ENCODE data around the gene CDC14B. TPM values are rescaled to one million over a fixed set of nuclear protein-coding genes. Genes with fewer than 3 reads are reported as not detected.
A peak's percentile ranks its signal among the peaks of the same experiment; 100 is the strongest.
"Not testable (repeated sequence)": the region's sequence is repeated elsewhere in the genome, so short reads cannot be mapped to it uniquely, and the experiment has no call there.

CDC14B gene
- total RNA-seq, 1 donor from 2014 or later = 39.3 TPM

DNA sequence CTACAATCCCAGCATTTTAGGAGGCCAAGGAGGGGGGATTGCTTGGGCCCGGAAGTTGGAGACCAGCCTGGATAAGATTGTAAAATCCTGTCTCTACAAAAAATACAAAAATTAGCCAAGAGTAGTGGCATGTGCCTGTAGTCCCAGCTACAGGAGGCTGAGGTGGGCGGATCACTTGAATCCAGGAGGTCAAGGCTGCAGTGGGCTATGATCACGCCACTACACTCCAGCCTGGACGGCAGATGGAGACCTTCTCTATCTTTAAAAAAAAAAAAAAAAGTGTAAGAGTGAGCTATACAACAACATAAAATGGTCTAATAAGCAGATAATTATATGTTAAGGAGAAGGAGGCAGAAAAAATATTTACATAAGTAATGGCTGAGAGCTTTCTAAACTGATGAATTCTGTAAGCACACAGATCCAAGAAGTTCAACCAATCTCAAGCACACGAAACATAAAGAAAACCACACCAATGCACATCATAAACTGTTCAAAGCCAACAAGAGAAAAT is 23.0 kb downstream of the CDC14B start:
- no peak for DNase-seq (ENCODE audit: low spot score in 2 of 2, unreplicated experiment in 2 of 2)
- Mint-ChIP-seq H3K36me3 (peaks cover 1% of the 10 kb centered on the region), H3K4me3 (no peak overlapping the region), H3K27me3 (ENCODE audit: low read depth) (no peaks in the 10 kb centered on the region), H3K4me1 (peaks cover 5% of the 10 kb centered on the region), H3K9me3 (peaks cover 3% of the 10 kb centered on the region), H3K27ac (peak overlapping the region; percentile 73)
- TF ChIP-seq, protein P1, sequence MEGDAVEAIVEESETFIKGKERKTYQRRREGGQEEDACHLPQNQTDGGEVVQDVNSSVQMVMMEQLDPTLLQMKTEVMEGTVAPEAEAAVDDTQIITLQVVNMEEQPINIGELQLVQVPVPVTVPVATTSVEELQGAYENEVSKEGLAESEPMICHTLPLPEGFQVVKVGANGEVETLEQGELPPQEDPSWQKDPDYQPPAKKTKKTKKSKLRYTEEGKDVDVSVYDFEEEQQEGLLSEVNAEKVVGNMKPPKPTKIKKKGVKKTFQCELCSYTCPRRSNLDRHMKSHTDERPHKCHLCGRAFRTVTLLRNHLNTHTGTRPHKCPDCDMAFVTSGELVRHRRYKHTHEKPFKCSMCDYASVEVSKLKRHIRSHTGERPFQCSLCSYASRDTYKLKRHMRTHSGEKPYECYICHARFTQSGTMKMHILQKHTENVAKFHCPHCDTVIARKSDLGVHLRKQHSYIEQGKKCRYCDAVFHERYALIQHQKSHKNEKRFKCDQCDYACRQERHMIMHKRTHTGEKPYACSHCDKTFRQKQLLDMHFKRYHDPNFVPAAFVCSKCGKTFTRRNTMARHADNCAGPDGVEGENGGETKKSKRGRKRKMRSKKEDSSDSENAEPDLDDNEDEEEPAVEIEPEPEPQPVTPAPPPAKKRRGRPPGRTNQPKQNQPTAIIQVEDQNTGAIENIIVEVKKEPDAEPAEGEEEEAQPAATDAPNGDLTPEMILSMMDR (IDR thresholded peaks at IDR 0.05; ENCODE audit: unreplicated experiment) = no peak

DNA sequence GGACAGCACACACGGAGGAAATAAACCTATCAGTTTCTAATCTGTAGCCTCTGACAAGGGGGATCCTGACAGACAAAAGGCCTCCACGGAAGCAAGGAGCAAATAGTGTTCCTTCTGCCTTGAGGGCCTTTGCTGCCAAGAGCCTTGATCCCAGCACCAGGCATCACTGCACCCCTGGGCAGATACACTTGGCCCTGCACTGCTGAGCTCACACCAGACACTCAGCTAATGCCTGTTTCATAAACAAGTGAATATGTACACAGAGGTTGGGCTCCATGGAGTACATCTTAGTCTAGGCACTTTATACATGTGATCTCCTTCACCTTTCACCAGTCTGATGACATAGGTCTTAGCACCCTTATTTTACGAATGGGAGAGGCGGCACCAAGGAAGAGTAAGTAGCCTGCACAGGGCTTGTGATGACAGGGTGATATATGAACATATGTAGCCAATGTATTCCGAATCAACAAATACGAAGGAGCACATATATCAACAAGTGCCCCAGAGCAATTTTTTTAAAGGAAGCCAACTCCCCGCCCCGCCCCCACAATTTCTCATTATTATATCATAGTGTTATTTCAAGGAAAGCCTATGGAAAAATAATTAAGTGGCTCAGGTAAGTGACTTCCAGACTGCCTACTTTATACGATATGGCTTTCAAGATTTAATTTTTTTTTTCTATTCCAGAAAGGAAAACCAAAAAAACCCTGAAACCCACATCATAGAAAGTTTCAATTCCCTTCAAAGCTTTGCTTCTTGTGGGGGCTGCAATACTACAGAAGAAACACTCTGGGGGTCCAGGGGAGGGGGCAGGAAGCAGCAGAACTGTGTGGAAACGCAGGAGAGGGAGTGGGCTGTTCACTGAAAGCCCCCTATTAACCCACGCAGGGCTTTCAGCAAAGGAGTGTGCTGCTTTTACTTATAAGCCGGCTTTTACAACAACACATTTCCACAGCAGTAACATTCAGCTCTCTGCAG is 32.0 kb downstream of the CDC14B start:
- Mint-ChIP-seq H3K27ac (peak overlapping the region; percentile 88), H3K36me3 (peaks cover 5% of the 10 kb centered on the region), H3K4me1 (peaks cover 29% of the 10 kb centered on the region), H3K9me3 (peaks cover 9% of the 10 kb centered on the region), H3K27me3 (ENCODE audit: low read depth) (no peaks in the 10 kb centered on the region), H3K4me3 (no peak overlapping the region)
- DNase-seq (ENCODE audit: low spot score in 2 of 2, unreplicated experiment in 2 of 2) = no peak
- TF ChIP-seq, protein P1 (IDR thresholded peaks at IDR 0.05; ENCODE audit: unreplicated experiment) = no peak

DNA sequence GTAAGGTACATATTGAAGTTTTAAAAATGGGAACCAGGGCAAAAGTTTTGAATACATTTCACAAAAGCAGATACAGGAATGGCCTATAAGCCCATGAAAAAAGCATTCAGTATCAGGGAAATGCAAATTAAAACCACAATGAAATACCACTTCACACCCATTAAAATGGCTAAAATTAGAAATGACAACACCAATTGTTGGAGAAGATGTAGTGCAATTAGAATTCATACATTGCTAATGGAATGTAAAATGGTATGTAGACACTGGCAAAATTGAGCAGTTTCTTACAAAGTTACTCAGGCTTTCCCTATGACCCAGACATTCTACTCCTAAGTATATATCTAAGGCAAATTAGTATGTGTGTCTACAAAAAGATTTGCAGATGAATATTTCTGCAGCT is 34.2 kb downstream of the CDC14B start:
- Mint-ChIP-seq H3K4me1 (peaks cover 41% of the 10 kb centered on the region), H3K27ac (peak overlapping the region; percentile 45), H3K4me3 (no peak overlapping the region), H3K9me3 (no peaks in the 10 kb centered on the region), H3K36me3 (no peaks in the 10 kb centered on the region), H3K27me3 (ENCODE audit: low read depth) (no peaks in the 10 kb centered on the region)
- DNase-seq (ENCODE audit: low spot score in 2 of 2, unreplicated experiment in 2 of 2) = no peak
- TF ChIP-seq, protein P1 (IDR thresholded peaks at IDR 0.05; ENCODE audit: unreplicated experiment) = no peak

DNA sequence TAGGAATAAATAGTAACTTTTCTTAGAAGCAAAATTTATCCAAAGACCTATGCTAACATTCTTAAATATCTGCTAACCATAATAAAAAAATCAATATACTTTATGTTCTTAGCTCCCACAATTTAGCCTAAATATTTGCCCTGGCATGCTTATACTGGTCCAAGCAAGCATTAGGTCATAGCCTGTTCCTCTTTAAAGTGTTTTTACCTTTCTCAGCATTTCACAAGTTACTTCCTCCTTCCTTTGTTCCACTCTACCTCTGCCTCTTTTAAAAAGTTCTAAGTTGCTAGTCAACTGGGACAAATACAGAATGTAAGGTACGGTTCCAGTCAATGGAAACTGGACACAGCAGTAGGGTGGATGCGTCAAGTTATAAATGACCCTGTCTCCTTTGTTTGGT is 37.4 kb downstream of the CDC14B start:
- peaks cover 38% of the 10 kb centered on the region for H3K4me1 Mint-ChIP-seq
- not testable (repeated sequence) for H3K9me3 Mint-ChIP-seq; H3K4me3 Mint-ChIP-seq; H3K36me3 Mint-ChIP-seq; DNase-seq (ENCODE audit: low spot score in 2 of 2, unreplicated experiment in 2 of 2); H3K27me3 Mint-ChIP-seq (ENCODE audit: low read depth)
- peak overlapping the region; percentile 79 for H3K27ac Mint-ChIP-seq

DNA sequence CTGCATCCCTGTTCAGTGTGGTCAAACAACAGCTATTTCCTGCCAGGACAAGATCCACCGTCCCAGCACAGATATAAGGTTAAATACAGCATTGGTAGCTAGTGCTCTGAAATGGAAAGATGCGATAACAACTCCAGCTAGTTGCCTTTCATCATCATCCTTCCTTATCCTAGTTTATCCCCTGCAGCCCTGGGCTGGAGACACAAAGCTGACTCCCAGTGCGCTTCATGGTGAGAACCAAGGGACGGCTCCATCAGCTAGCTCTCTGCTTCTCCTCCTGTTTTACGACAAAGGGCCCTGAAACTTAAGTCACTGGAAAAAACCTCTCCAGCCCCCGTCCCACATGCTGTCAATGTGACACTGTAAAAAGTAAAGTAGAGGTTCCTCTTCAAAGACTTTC is 37.9 kb downstream of the CDC14B start:
- H3K27ac Mint-ChIP-seq = peak overlapping the region; percentile 79
- no peaks in the 10 kb centered on the region for H3K27me3 Mint-ChIP-seq (ENCODE audit: low read depth)

More for the DNA sequence above, 37.9 kb downstream of the CDC14B start:
- DNase-seq (ENCODE audit: low spot score in 2 of 2, unreplicated experiment in 2 of 2) = no peak
- Mint-ChIP-seq H3K36me3 (no peaks in the 10 kb centered on the region), H3K4me3 (no peak overlapping the region), H3K9me3 (no peaks in the 10 kb centered on the region), H3K4me1 (peaks cover 36% of the 10 kb centered on the region)
- TF ChIP-seq, protein P1 (IDR thresholded peaks at IDR 0.05; ENCODE audit: unreplicated experiment) = no peak
